IMR-90 (cell line): ENCODE measurements around the gene AP3B1. TPM values are rescaled to one million over a fixed set of nuclear protein-coding genes. Genes with fewer than 3 reads are reported as not detected.

Experiments used
- ATAC-seq: fragments of 200-7000 bp; cut with Tn5 transposase; 2 replicates; pipeline ENCODE4 v1.9.1; 2020; ENCODE audit warnings: low read depth, mild to moderate bottlenecking, moderate library complexity
- BruUV-seq: library from RNA; stranded (reverse); fragments of 400-500 nt; replicated peaks from 2 replicates; lab custom pipeline; 2021; lab: Mats Ljungman, UMichigan
- CTCF ChIA-PET: fragments of 300-600 bp; formaldehyde crosslinking; extraction: SDS; loops from one replicate; lab custom pipeline; 2021; ENCODE audit warnings: antibody characterized with exemption; lab: Yijun Ruan, JAX
- POLR2A ChIA-PET: fragments of 300-600 bp; sonication (Branson Sonifier 250); formaldehyde crosslinking; loops from one replicate; lab custom pipeline; 2022; ENCODE audit warnings: antibody characterized with exemption; ENCODE audit not compliant: unreplicated experiment; lab: Charles Lee
- DNase-seq: peaks from one replicate; pipeline ENCODE4 v3.0.0; 2013
- H2AFZ ChIP-seq: replicated peaks from 2 replicates; pipeline ENCODE3; 2013; ENCODE audit warnings: low read length, mild to moderate bottlenecking; ENCODE audit not compliant: poor library complexity
- H2AK5ac ChIP-seq: 2 replicates; pipeline ENCODE4 v1.6.1; 2013; ENCODE audit warnings: low read depth, low read length, inconsistent platforms
- H2AK9ac ChIP-seq: replicated peaks from 2 replicates; pipeline ENCODE3; 2013; ENCODE audit warnings: mild to moderate bottlenecking, low read depth, low read length, moderate library complexity; ENCODE audit not compliant: poor library complexity
- H2BK120ac ChIP-seq: 2 replicates; pipeline ENCODE4 v1.6.1; 2013; ENCODE audit warnings: low read depth, low read length, inconsistent platforms
- H2BK15ac ChIP-seq: 3 replicates; pipeline ENCODE4 v1.6.1; 2013; ENCODE audit warnings: low read depth, low read length, inconsistent platforms
- H2BK20ac ChIP-seq: 2 replicates; pipeline ENCODE4 v1.6.1; 2013; ENCODE audit warnings: low read depth, mild to moderate bottlenecking, inconsistent platforms, low read length, moderate library complexity
- H2BK5ac ChIP-seq: 2 replicates; pipeline ENCODE4 v1.6.1; 2013; ENCODE audit warnings: mild to moderate bottlenecking, low read depth, low read length, inconsistent platforms; ENCODE audit not compliant: poor library complexity, severe bottlenecking
- H3K14ac ChIP-seq: replicated peaks from 2 replicates; pipeline ENCODE4 v1.6.1; 2013; ENCODE audit warnings: low read depth, low read length, inconsistent platforms
- H3K18ac ChIP-seq: 2 replicates; pipeline ENCODE4 v1.6.1; 2013; ENCODE audit warnings: low read depth, low read length, control low read depth
- H3K23ac ChIP-seq: 2 replicates; pipeline ENCODE4 v1.6.1; 2013; ENCODE audit warnings: low read depth, low read length, inconsistent platforms
- H3K27ac ChIP-seq: 2 replicates; pipeline ENCODE4 v1.5.1; 2013; ENCODE audit warnings: mild to moderate bottlenecking, control low read depth, low read length; ENCODE audit not compliant: insufficient read depth
- H3K27me3 ChIP-seq: 2 replicates; pipeline ENCODE4 v1.6.1; 2013; ENCODE audit warnings: low read length; ENCODE audit not compliant: control insufficient read depth, insufficient read depth
- H3K36me3 ChIP-seq: 2 replicates; pipeline ENCODE4 v1.6.1; 2013; ENCODE audit warnings: low read length, mixed read lengths; ENCODE audit not compliant: control insufficient read depth, insufficient read depth
- H3K4ac ChIP-seq: 2 replicates; pipeline ENCODE4 v1.6.1; 2013; ENCODE audit warnings: low read depth, low read length, inconsistent platforms
- H3K4me1 ChIP-seq: 2 replicates; pipeline ENCODE4 v1.6.1; 2013; ENCODE audit warnings: low read length, mixed read lengths; ENCODE audit not compliant: control insufficient read depth, insufficient read depth
- H3K4me2 ChIP-seq: 2 replicates; pipeline ENCODE4 v1.6.1; 2013; ENCODE audit warnings: low read depth, mild to moderate bottlenecking, control low read depth, low read length, moderate library complexity
- H3K4me3 ChIP-seq: 2 replicates; pipeline ENCODE4 v1.5.1; 2013; ENCODE audit warnings: low read depth, mild to moderate bottlenecking, control low read depth, low read length, moderate library complexity; ENCODE audit not compliant: insufficient read depth
- H3K56ac ChIP-seq: 2 replicates; pipeline ENCODE4 v1.6.1; 2013; ENCODE audit warnings: low read length, inconsistent platforms; ENCODE audit not compliant: insufficient read depth; ENCODE audit errors: extremely low read depth
- H3K79me1 ChIP-seq, 2 experiments: 2 replicates each; pipeline ENCODE4 v1.6.1; 2013; ENCODE audit warnings: low read length in 2 of 2, inconsistent platforms in 1 of 2, low read depth in 1 of 2
- H3K9ac ChIP-seq: 2 replicates; pipeline ENCODE4 v1.6.1; 2013; ENCODE audit warnings: low read depth, low read length, control low read depth
- H3K9me1 ChIP-seq: 2 replicates; pipeline ENCODE4 v1.6.1; 2013; ENCODE audit warnings: low read length, inconsistent platforms; ENCODE audit not compliant: insufficient read depth
- H3K9me3 ChIP-seq: 2 replicates; pipeline ENCODE4 v1.6.1; 2013; ENCODE audit warnings: low read length; ENCODE audit not compliant: control insufficient read depth, insufficient read depth
- H4K20me1 ChIP-seq: 2 replicates; pipeline ENCODE4 v1.6.1; 2013; ENCODE audit warnings: low read length, inconsistent platforms; ENCODE audit not compliant: insufficient read depth
- H4K5ac ChIP-seq: 2 replicates; pipeline ENCODE4 v1.6.1; 2013; ENCODE audit warnings: mild to moderate bottlenecking, low read depth, low read length, control low read depth
- H4K8ac ChIP-seq, 2 experiments: 2 replicates each; pipeline ENCODE4 v1.6.1; 2013; ENCODE audit warnings: low read depth in 2 of 2, low read length in 2 of 2, control low read depth in 1 of 2, inconsistent platforms in 1 of 2
- H4K91ac ChIP-seq: 2 replicates; pipeline ENCODE4 v1.6.1; 2013; ENCODE audit warnings: low read depth, low read length, inconsistent platforms; ENCODE audit not compliant: insufficient read depth
- CEBPB ChIP-seq: IDR thresholded peaks from 2 replicates; pipeline ENCODE4 v1.6.1; 2012; ENCODE audit warnings: low read depth, low read length, improper control_type of control experiment
- NFE2L2 ChIP-seq: fragments of 150-350 bp; IDR thresholded peaks from 2 replicates; pipeline ENCODE4 v1.6.1; 2016; ENCODE audit warnings: low read depth, mild to moderate bottlenecking, low read length
- WGBS, 2 experiments: methylation state at CpG; one replicate each; pipeline versions ENCODE4 v1.1.5 to v1.1.7; 2013; ENCODE audit warnings: missing lambda C conversion rate in 2 of 2; ENCODE audit not compliant: insufficient read length in 1 of 2; ENCODE audit errors: extremely low coverage in 2 of 2; 5-methylcytosine and 5-hydroxymethylcytosine counted together
- dilution Hi-C: fragments of 300-500 bp; cut with HindIII; formaldehyde crosslinking; loops from one replicate; pipeline ENCODE4 v1.14.3; 2018; ENCODE audit warnings: low sequenced_read_pairs; ENCODE audit not compliant: unreplicated experiment
- in situ Hi-C: fragments of 300-500 bp; cut with MboI; formaldehyde crosslinking; loops from 3 replicates; pipeline ENCODE4 v1.14.3; 2019; ENCODE audit warnings: low sequenced_read_pairs, inconsistent platforms, mixed read lengths
- intact Hi-C: fragments of 100-400 bp; cut with micrococcal nuclease; formaldehyde crosslinking; loops from 2 replicates; pipeline ENCODE4 v1.10.0; 2022
- polyA plus RNA-seq, 3 experiments: library from polyadenylated mRNA; depleted of rRNA; stranded (reverse); fragments of >200 nt; gene quantifications; 2 replicates each; pipeline ENCODE4 v1.2.3, GENCODE V29; 2012; ENCODE audit warnings: low replicate concordance in 1 of 3
- total RNA-seq: library from RNA; depleted of rRNA; stranded (reverse); fragments of >200 nt; gene quantifications from 2 replicates; pipeline ENCODE4 v1.2.3, GENCODE V29; 2012

The AP3B1 gene
- total and polyA plus RNA-seq, 2 of the 4 experiments (the other 2 are of a cell fraction), result 33.1 to 59.0 TPM

- no peak overlapping the region for H2AK9ac ChIP-seq
- BruUV-seq, result no TSS peak
- H3K23ac ChIP-seq, result no peak overlapping the region
- H4K5ac ChIP-seq, result no peak overlapping the region
- no peak overlapping the region for H2AK5ac ChIP-seq
- H2BK5ac ChIP-seq, result no peak overlapping the region
- H3K14ac ChIP-seq, result no peak overlapping the region
- no peak overlapping the region for H2BK120ac ChIP-seq
- no peaks in the 10 kb centered on the region for H3K27me3 ChIP-seq
- H3K9ac ChIP-seq, result no peak overlapping the region
- H3K9me3 ChIP-seq, result no peaks in the 10 kb centered on the region
- H4K91ac ChIP-seq, result no peak overlapping the region
- peaks cover 2% of the 10 kb centered on the region; the same call in 1 of the 2 replicates for H3K36me3 ChIP-seq
- no peaks in the 10 kb centered on the region for H4K20me1 ChIP-seq
- H4K8ac ChIP-seq, result no peak overlapping the region
- H3K9me1 ChIP-seq, result no peaks in the 10 kb centered on the region
- H3K18ac ChIP-seq, result no peak overlapping the region
- ChIA-PET CTCF (no interaction called here), POLR2A (no interaction called here)
- no peak overlapping the region for H2BK20ac ChIP-seq
- no CpG with 5 or more reads among the region's 1 CpG for WGBS, 2 experiments
- no peak overlapping the region for H3K27ac ChIP-seq
- H3K56ac ChIP-seq, result no peak overlapping the region
- H3K4me2 ChIP-seq, result no peak overlapping the region
- ATAC-seq (no peak), DNase-seq (no peak)
- dilution Hi-C loops (no loop called here), in situ Hi-C loops (no loop called here), intact Hi-C loops (no loop called here)
- no peak overlapping the region for H3K4ac ChIP-seq
- no peaks in the 10 kb centered on the region; a peak in 1 of 4 replicates for H3K79me1 ChIP-seq
- H3K4me1 ChIP-seq, result no peaks in the 10 kb centered on the region
- H2AFZ ChIP-seq, result no peak overlapping the region
- no peak overlapping the region for H2BK15ac ChIP-seq
- H3K4me3 ChIP-seq, result no peak overlapping the region
- TF ChIP-seq NFE2L2 (no peak), CEBPB (no peak)
These were observed 161.1 kb downstream of the AP3B1 start for GRCh38 chr5:78133423-78133822.
